ENCODE data around the gene PUM1.

- TF ChIP-seq TAF1 (conservative IDR thresholded peaks at IDR 0.05) (no peak), CTCF (IDR thresholded peaks at IDR 0.05; ENCODE audit: low read depth, low read length, missing input control) (no peak), RAD21 (IDR thresholded peaks at IDR 0.05) (no peak), GABPA (IDR thresholded peaks at IDR 0.05 in 1 of 2, conservative IDR thresholded peaks at IDR 0.05 in 1 of 2) (no peak), ZBTB33 (IDR thresholded peaks at IDR 0.05) (no peak), FOXA1 (IDR thresholded peaks at IDR 0.05) (no peak), EGR1 (IDR thresholded peaks at IDR 0.05; ENCODE audit: low read depth in 2 of 2) (no peak), REST (IDR thresholded peaks at IDR 0.05) (no peak), YY1 (IDR thresholded peaks at IDR 0.05) (no peak)
Measured at GRCh38 chr1:30933874-30934252, 131.7 kb downstream of the PUM1 start.
